Panc1 (cell line): Measurements from ENCODE around the gene HSFX3. TPM values are rescaled to one million over a fixed set of nuclear protein-coding genes. Genes with fewer than 3 reads are reported as not detected.
"Not testable (repeated sequence)": the region's sequence is repeated elsewhere in the genome, so short reads cannot be mapped to it uniquely, and the experiment has no call there.

Experiments used
- ATAC-seq: fragments of 200-7000 bp; cut with Tn5 transposase; 2 replicates; pipeline ENCODE4 v1.9.1; 2020; ENCODE audit warnings: mild to moderate bottlenecking, moderate library complexity
- BruUV-seq: library from RNA; stranded (reverse); fragments of 400-500 nt; replicated peaks from 2 replicates; lab custom pipeline; 2021; lab: Mats Ljungman, UMichigan
- CTCF ChIA-PET: fragments of 300-600 bp; sonication (Branson Sonifier 250); formaldehyde crosslinking; loops from one replicate; lab custom pipeline; 2022; ENCODE audit warnings: antibody characterized with exemption; lab: Charles Lee
- POLR2A ChIA-PET: fragments of 300-600 bp; sonication (Branson Sonifier 250); formaldehyde crosslinking; loops from one replicate; lab custom pipeline; 2022; ENCODE audit warnings: antibody characterized with exemption; lab: Charles Lee
- DNase-seq: peaks from one replicate; pipeline ENCODE4 v3.0.0-alpha.2; 2010; ENCODE audit warnings: low read depth, low spot score
- H3K27ac ChIP-seq: 2 replicates; pipeline ENCODE4 v1.5.1; 2011; ENCODE audit warnings: mild to moderate bottlenecking, low read length, inconsistent platforms
- H3K27me3 ChIP-seq: fragments of 200-500 bp; sonication (Bioruptor generic); 2 replicates; pipeline ENCODE4 v1.6.0; 2014; ENCODE audit warnings: low read length, inconsistent platforms; ENCODE audit not compliant: control insufficient read depth, insufficient read depth
- H3K36me3 ChIP-seq: fragments of 200-500 bp; sonication (Bioruptor generic); 2 replicates; pipeline ENCODE4 v1.5.1; 2014; ENCODE audit warnings: inconsistent platforms, mild to moderate bottlenecking, low read length, moderate library complexity; ENCODE audit not compliant: control insufficient read depth, insufficient read depth
- H3K4me1 ChIP-seq: 2 replicates; pipeline ENCODE4 v1.5.1; 2011; ENCODE audit warnings: inconsistent platforms, mild to moderate bottlenecking, low read length, moderate library complexity; ENCODE audit not compliant: control insufficient read depth, insufficient read depth
- H3K4me3 ChIP-seq, 2 experiments: 2 replicates each; pipeline ENCODE4 v1.5.1; 2011 to 2012; ENCODE audit warnings: low read depth in 2 of 2, low read length in 2 of 2, mild to moderate bottlenecking in 2 of 2, inconsistent platforms in 1 of 2, moderate library complexity in 1 of 2
- H3K9me3 ChIP-seq: fragments of 200-500 bp; sonication (Bioruptor generic); 2 replicates; pipeline ENCODE4 v1.5.1; 2014; ENCODE audit warnings: low read depth, mild to moderate bottlenecking, inconsistent platforms, low read length, moderate library complexity; ENCODE audit not compliant: control insufficient read depth, insufficient read depth
- POLR2AphosphoS5 ChIP-seq: IDR thresholded peaks from 2 replicates; pipeline ENCODE4 v1.6.1; 2012; ENCODE audit warnings: mild to moderate bottlenecking, low read depth, low read length, moderate library complexity
- SIN3A ChIP-seq: IDR thresholded peaks from 2 replicates; pipeline ENCODE4 v1.6.1; 2012; ENCODE audit warnings: low read depth, mild to moderate bottlenecking, low read length, moderate library complexity, borderline replicate concordance; ENCODE audit not compliant: insufficient read depth
- TCF7L2 ChIP-seq: IDR thresholded peaks from 2 replicates; pipeline ENCODE4 v1.6.1; 2011; ENCODE audit warnings: mild to moderate bottlenecking, low read depth, low read length, inconsistent platforms
- in situ Hi-C: cut with HindIII; loops from 2 replicates; pipeline ENCODE4 v1.10.0; 2016; ENCODE audit warnings: low sequenced_read_pairs, low pct_unique_long_range_greater_than_20kb
- intact Hi-C: fragments of 100-400 bp; cut with micrococcal nuclease; formaldehyde crosslinking; loops from one replicate; pipeline ENCODE4 v1.10.0; 2022; ENCODE audit not compliant: unreplicated experiment
- total RNA-seq: library from RNA; stranded (reverse); gene quantifications from one replicate; pipeline ENCODE4 v1.2.1, GENCODE V29; 2021; ENCODE audit not compliant: unreplicated experiment
- TF ChIP-seq, protein P1 (sequence below), 2 experiments: IDR thresholded peaks; 2 replicates each; pipeline ENCODE4 v1.6.1; 2011 to 2012; ENCODE audit warnings: low read depth in 2 of 2, control low read depth in 1 of 2, low read length in 1 of 2, mild to moderate bottlenecking in 1 of 2, moderate library complexity in 1 of 2; ENCODE audit not compliant: insufficient read depth in 1 of 2
- TF ChIP-seq, protein P2 (sequence below): fragments of 450-650 bp; IDR thresholded peaks from 2 replicates; pipeline ENCODE4 v1.5.1; 2017; ENCODE audit warnings: mild to moderate bottlenecking

The HSFX3 gene
- total RNA-seq, 1 experiment from 2014 or later: not detected

DNA sequence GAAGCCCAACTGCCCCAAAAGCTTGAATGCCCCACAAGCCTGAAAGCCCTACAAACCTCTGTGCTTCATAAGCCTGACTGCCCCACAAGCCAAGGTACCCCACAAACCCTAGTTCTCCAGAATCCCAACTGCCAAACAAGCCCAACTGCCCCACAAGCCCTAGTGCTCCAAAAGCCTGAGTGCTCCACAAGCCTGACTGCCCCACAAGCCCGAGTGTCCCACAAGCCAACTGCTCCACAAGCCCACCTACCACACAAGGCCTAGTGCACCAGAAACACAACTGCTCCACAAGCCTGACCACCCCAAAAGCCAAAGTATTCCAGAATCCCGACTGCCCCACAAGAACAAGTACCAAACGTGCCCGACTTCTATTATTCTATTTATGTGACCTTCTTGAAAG lies 13.6 kb upstream of the HSFX3 start:
- Histone ChIP-seq H3K4me3 (no peak overlapping the region), H3K27me3 (no peaks in the 10 kb centered on the region), H3K27ac (no peak overlapping the region), H3K36me3 (no peaks in the 10 kb centered on the region), H3K9me3 (no peaks in the 10 kb centered on the region), H3K4me1 (no peaks in the 10 kb centered on the region)
- intact Hi-C loops (no loop called here), in situ Hi-C loops (no loop called here)
- ChIA-PET POLR2A (no interaction called here), CTCF (no interaction called here)
- no peak for DNase-seq
- ATAC-seq: no peak
- BruUV-seq: no TSS peak
- TF ChIP-seq TCF7L2: no peak
- TF ChIP-seq POLR2AphosphoS5: no peak
- TF ChIP-seq, protein P1, sequence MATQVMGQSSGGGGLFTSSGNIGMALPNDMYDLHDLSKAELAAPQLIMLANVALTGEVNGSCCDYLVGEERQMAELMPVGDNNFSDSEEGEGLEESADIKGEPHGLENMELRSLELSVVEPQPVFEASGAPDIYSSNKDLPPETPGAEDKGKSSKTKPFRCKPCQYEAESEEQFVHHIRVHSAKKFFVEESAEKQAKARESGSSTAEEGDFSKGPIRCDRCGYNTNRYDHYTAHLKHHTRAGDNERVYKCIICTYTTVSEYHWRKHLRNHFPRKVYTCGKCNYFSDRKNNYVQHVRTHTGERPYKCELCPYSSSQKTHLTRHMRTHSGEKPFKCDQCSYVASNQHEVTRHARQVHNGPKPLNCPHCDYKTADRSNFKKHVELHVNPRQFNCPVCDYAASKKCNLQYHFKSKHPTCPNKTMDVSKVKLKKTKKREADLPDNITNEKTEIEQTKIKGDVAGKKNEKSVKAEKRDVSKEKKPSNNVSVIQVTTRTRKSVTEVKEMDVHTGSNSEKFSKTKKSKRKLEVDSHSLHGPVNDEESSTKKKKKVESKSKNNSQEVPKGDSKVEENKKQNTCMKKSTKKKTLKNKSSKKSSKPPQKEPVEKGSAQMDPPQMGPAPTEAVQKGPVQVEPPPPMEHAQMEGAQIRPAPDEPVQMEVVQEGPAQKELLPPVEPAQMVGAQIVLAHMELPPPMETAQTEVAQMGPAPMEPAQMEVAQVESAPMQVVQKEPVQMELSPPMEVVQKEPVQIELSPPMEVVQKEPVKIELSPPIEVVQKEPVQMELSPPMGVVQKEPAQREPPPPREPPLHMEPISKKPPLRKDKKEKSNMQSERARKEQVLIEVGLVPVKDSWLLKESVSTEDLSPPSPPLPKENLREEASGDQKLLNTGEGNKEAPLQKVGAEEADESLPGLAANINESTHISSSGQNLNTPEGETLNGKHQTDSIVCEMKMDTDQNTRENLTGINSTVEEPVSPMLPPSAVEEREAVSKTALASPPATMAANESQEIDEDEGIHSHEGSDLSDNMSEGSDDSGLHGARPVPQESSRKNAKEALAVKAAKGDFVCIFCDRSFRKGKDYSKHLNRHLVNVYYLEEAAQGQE (IDR thresholded peaks at IDR 0.05; ENCODE audit: insufficient read depth in 1 of 2, low read depth in 2 of 2, low read length in 1 of 2): no peak
- TF ChIP-seq SIN3A: no peak
- TF ChIP-seq, protein P2, sequence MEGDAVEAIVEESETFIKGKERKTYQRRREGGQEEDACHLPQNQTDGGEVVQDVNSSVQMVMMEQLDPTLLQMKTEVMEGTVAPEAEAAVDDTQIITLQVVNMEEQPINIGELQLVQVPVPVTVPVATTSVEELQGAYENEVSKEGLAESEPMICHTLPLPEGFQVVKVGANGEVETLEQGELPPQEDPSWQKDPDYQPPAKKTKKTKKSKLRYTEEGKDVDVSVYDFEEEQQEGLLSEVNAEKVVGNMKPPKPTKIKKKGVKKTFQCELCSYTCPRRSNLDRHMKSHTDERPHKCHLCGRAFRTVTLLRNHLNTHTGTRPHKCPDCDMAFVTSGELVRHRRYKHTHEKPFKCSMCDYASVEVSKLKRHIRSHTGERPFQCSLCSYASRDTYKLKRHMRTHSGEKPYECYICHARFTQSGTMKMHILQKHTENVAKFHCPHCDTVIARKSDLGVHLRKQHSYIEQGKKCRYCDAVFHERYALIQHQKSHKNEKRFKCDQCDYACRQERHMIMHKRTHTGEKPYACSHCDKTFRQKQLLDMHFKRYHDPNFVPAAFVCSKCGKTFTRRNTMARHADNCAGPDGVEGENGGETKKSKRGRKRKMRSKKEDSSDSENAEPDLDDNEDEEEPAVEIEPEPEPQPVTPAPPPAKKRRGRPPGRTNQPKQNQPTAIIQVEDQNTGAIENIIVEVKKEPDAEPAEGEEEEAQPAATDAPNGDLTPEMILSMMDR: no peak

DNA sequence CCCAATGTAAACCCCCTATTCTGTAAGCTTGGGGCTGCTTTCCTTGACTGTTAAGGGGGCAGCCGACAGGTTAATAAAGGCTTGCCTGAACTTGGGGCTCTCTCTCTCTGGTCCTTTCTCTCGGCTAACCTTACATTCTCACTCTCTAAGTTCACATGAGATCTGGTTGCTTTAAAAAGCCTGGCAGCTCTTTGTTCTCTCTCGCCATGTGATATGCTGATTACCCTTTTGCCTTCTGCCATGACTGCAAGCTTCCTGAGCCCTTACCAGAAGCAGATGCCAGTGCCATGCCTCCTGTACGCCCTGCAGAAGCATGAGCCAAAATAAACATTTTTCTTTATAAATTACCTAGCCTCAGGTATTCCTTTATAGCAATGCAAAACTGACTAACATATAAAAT lies 5.5 kb upstream of the HSFX3 start:
- CTCF ChIA-PET, POLR2A ChIA-PET, H3K27me3 ChIP-seq, H3K27ac ChIP-seq, H3K9me3 ChIP-seq, DNase-seq, H3K36me3 ChIP-seq, H3K4me1 ChIP-seq, H3K4me3 ChIP-seq, ATAC-seq, BruUV-seq, intact Hi-C loops, in situ Hi-C loops: not testable (repeated sequence)

DNA sequence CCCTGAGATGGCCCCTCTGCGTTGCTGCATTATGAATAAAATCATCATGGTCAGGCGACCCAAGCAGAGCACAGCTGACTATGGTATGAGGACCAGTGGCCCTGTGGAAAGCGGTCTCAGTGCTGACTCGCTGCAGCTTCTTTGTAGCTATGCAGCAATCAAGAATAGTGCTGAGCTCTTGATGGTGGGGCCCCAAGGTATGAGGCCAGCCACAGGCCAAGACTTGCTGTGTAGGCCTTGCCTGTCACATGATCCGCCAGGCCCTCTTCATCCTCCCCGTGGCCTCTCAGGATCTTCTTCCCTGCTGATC lies 2.2 kb upstream of the HSFX3 start:
- H3K27me3 ChIP-seq, H3K36me3 ChIP-seq, POLR2A ChIA-PET, intact Hi-C loops, DNase-seq, H3K27ac ChIP-seq, H3K4me3 ChIP-seq, BruUV-seq, in situ Hi-C loops, CTCF ChIA-PET, H3K4me1 ChIP-seq, H3K9me3 ChIP-seq: not testable (repeated sequence)
- ATAC-seq: 0 out of 2 replicates have a peak, but pooled peaks have one; percentile 29

DNA sequence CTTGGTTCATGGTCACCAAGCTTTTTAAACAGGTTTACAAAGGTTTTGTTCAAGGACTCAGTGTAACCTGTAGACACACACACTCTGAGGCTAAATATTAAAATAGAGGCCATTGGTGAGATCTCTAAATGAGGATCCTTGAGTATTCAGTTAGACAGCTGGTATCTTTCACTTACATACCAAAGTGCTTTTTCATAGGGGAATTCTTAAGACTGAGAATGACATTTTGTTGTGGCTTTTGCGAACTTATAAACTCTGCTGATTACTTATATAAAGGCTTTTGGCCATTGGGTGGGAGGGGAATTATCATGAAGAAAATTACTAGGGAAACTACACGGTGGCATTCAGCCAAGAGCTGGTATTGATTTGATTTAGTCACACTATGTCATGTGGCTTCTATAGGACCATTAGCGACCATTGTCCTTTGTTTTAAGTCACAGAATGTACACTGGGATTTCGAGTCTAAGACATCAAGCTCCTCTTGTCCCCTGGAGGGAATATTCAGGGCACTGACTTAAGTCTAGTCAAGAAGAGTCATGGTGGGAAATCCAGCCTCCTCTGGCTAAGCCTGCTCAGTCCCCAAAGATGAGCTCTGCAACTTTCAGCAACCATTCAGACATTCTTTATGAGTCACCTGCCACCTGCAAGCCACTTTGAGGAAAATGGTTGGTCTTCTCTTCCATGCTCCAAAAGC lies 1.7 kb upstream of the HSFX3 start:
- H3K4me3 ChIP-seq, intact Hi-C loops, CTCF ChIA-PET, ATAC-seq, BruUV-seq, H3K4me1 ChIP-seq, H3K27me3 ChIP-seq, POLR2A ChIA-PET, H3K27ac ChIP-seq, DNase-seq, H3K36me3 ChIP-seq, in situ Hi-C loops, H3K9me3 ChIP-seq: not testable (repeated sequence)

DNA sequence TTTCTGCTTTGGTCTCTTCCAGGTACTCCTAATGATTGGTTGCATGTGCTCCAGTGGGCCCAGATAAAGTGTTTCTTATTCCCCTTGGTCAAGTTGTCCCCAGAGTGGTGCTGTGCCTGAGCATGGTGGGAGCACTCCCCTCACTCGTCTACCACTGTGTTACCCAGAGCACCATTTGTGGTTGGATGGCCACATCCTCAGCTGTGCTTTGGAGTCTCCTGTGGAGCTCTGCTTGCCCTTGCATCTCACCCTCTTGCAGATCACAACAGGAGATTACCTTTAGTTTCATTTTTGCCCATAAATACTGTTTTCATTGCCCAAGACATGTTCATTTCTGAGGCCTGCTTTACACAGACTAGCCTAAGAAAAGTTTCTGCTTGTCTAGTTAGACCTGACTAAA lies 730 bp upstream of the HSFX3 start:
- CTCF ChIA-PET, H3K27ac ChIP-seq, H3K27me3 ChIP-seq, BruUV-seq, intact Hi-C loops, H3K36me3 ChIP-seq, DNase-seq, H3K4me3 ChIP-seq, in situ Hi-C loops, H3K4me1 ChIP-seq, ATAC-seq, H3K9me3 ChIP-seq, POLR2A ChIA-PET: not testable (repeated sequence)
